Ovary (tissue), 9 donors: ENCODE data around the gene LYPD5. TPM values are rescaled to one million over a fixed set of nuclear protein-coding genes. Genes with fewer than 3 reads are reported as not detected.

Source experiments
- DNase-seq, 5 donors: peaks; one replicate each; pipeline ENCODE4 v3.0.0-alpha.2; 2019 to 2020
- H3K27ac ChIP-seq, 2 donors: fragments of 200-600 bp; one replicate each; pipeline versions ENCODE4 v1.5.1 to v1.8.0; 2019 to 2022
- H3K27me3 ChIP-seq: fragments of 200-600 bp; one replicate; pipeline ENCODE4 v1.8.0; 2022
- H3K36me3 ChIP-seq: fragments of 200-600 bp; sonication (generic); one replicate; pipeline ENCODE4 v1.5.1; 2019
- H3K4me1 ChIP-seq: one replicate; pipeline ENCODE4 v1.8.1; 2013; ENCODE audit warnings: mild to moderate bottlenecking, moderate library complexity; ENCODE audit not compliant: insufficient read depth
- H3K4me3 ChIP-seq: fragments of 200-600 bp; sonication (generic); one replicate; pipeline ENCODE4 v1.5.1; 2017
- H3K9me3 ChIP-seq, 2 donors: fragments of 200-600 bp in 1 of 2; sonication (generic) in 1 of 2; one replicate each; pipeline versions ENCODE4 v1.5.1 to v1.8.1; 2013 to 2019; ENCODE audit warnings: mild to moderate bottlenecking in 1 of 2, moderate library complexity in 1 of 2
- EP300 ChIP-seq: sonication (generic); formaldehyde crosslinking; IDR thresholded peaks from one replicate; pipeline ENCODE4 v1.6.1; 2017; ENCODE audit warnings: antibody characterized with exemption
- POLR2A ChIP-seq: fragments of 450-650 bp; IDR thresholded peaks from one replicate; pipeline ENCODE4 v1.6.1; 2017; ENCODE audit warnings: antibody characterized with exemption, mild to moderate bottlenecking, moderate library complexity
- WGBS, 3 donors: extraction: QIAGEN DNeasy Blood & Tissue Kit in 1 of 3; methylation state at CpG; one replicate each; pipeline versions ENCODE4 v1.1.5 to v1.1.7; 2013 to 2017; 5-methylcytosine and 5-hydroxymethylcytosine counted together
- intact Hi-C, 4 donors: fragments of 100-400 bp; cut with DNase I; formaldehyde crosslinking; loops; one replicate each; pipeline versions ENCODE4 v1.11.0 to v1.15.1; 2022 to 2023
- polyA plus RNA-seq, 2 donors: library from polyadenylated mRNA; stranded (reverse); fragments of 200-250 nt in 1 of 2; fragments of 350-450 nt in 1 of 2; fragmentation: Illumina TruSeq in 1 of 2; extraction: RNeasy Lipid Tissue Mini Kit (QIAGEN cat#74804) in 1 of 2; gene quantifications; one replicate each; pipeline ENCODE4 v1.2.3, GENCODE V29; 2013 to 2014
- total RNA-seq, 7 donors: library from RNA; depleted of rRNA in 2 of 7; stranded (reverse); fragments of >200 nt in 2 of 7; fragmentation: NEBNext Ultra II Directional in 3 of 7; extraction: Animal tissue kit (Norgen Biotek cat#: 25700) in 3 of 7; gene quantifications; one replicate each; pipeline versions ENCODE4 v1.1.0 to v1.2.4, GENCODE V29; 2016 to 2023
- TF ChIP-seq, protein P1 (sequence below), 3 donors: fragments of 450-650 bp in 2 of 3; fragments of 200-600 bp in 1 of 3; IDR thresholded peaks; one replicate each; pipeline versions ENCODE4 v1.5.1 to v1.8.0; 2016 to 2022; ENCODE audit warnings: antibody characterized with exemption in 3 of 3, mild to moderate bottlenecking in 1 of 3
- donor health status: DM: no; HTN: no; CAD: no; lungs with moderate emphysema.
- donor health status: DM: no; HTN: no; CAD: no.
- donor health status: Bipolar disorder and iron deficiency.
- donor health status: DM: yes; HTN: yes; CAD: no.
- donor health status: DM: no; HTN: no; CAD: no.
- donor health status: DM: yes; HTN: yes; CAD: no.

LYPD5 gene
- total and polyA plus RNA-seq, 9 donors: 0.25 to 1.9 (median 0.79) TPM

GRCh38 chr19:43790587-43790986 lies 11.7 kb downstream of the LYPD5 start:
- no peaks in the 10 kb centered on the region for H3K4me1 ChIP-seq
- H3K27me3 ChIP-seq: no peaks in the 10 kb centered on the region
- no peak overlapping the region for H3K27ac ChIP-seq
- H3K4me3 ChIP-seq: no peak overlapping the region
- H3K36me3 ChIP-seq: no peaks in the 10 kb centered on the region
- no peak for TF ChIP-seq EP300
- TF ChIP-seq, protein P1, sequence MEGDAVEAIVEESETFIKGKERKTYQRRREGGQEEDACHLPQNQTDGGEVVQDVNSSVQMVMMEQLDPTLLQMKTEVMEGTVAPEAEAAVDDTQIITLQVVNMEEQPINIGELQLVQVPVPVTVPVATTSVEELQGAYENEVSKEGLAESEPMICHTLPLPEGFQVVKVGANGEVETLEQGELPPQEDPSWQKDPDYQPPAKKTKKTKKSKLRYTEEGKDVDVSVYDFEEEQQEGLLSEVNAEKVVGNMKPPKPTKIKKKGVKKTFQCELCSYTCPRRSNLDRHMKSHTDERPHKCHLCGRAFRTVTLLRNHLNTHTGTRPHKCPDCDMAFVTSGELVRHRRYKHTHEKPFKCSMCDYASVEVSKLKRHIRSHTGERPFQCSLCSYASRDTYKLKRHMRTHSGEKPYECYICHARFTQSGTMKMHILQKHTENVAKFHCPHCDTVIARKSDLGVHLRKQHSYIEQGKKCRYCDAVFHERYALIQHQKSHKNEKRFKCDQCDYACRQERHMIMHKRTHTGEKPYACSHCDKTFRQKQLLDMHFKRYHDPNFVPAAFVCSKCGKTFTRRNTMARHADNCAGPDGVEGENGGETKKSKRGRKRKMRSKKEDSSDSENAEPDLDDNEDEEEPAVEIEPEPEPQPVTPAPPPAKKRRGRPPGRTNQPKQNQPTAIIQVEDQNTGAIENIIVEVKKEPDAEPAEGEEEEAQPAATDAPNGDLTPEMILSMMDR (IDR thresholded peaks at IDR 0.05): no peak
- no peak for TF ChIP-seq POLR2A
- WGBS, 3 donors: 27 to 41% (median 36%) methylated on average over 3 of the region's 3 CpGs
- no peaks in the 10 kb centered on the region for H3K9me3 ChIP-seq
- intact Hi-C loops: no loop called here
- DNase-seq: no peak

DNA sequence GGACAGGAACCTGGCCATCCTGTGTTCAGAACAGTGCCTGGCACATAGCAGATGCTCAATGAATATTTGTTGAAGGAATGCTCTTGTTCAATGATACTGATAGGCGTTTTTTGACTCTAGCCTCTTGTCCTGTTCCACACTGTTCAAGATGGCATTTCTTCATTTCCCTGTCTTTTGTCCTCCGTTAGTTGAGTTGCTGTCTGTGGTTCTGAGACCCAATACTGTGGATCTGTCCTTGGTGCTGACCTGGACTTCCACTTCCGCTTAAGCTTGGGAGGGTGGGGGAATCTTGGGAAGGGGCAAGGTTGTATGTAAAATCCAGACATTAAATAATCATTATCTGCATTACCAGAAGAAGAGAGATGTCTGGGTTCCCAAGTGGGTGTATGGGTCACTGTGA lies 13.2 kb downstream of the LYPD5 start:
- H3K27ac ChIP-seq: no peak overlapping the region
- TF ChIP-seq, protein P1 (IDR thresholded peaks at IDR 0.05): no peak
- TF ChIP-seq POLR2A: no peak
- TF ChIP-seq EP300: no peak
- intact Hi-C loops: no loop called here
- no peaks in the 10 kb centered on the region for H3K36me3 ChIP-seq
- 2 to 9% (median 6%) methylated on average over 3 of the region's 3 CpGs for WGBS, 3 donors
- no peak overlapping the region for H3K4me3 ChIP-seq
- no peak for DNase-seq
- no peaks in the 10 kb centered on the region for H3K9me3 ChIP-seq
- no peaks in the 10 kb centered on the region for H3K27me3 ChIP-seq
- H3K4me1 ChIP-seq: no peaks in the 10 kb centered on the region

DNA sequence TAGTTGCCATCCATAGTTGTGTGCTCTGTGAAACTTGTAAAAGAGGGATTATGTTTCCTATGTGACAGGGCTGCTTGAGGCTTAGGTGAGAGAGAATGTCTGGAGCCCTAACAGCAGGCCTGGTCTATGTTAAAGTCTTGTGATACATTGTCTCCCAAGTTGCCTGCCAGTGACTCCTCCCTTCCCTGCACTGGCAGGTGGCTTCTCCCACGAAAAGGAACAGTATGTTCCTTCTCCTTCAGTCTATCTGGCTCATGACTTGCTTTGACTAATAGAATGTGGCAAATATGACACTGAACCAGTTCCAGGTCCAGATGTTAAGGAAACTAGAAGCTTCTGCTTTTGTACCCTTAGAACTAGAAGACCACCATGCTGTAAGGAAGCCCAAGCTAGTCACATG lies 15.6 kb downstream of the LYPD5 start:
- intact Hi-C loops: no loop called here
- TF ChIP-seq EP300 (no peak), POLR2A (no peak)
- TF ChIP-seq, protein P1 (IDR thresholded peaks at IDR 0.05): no peak
- WGBS, 3 donors: 31 to 50% (median 38%) methylated on average over 1 of the region's 1 CpG

GRCh38 chr19:43784981-43785808 lies 17.1 kb downstream of the LYPD5 start:
- no peaks in the 10 kb centered on the region for H3K4me1 ChIP-seq
- no peaks in the 10 kb centered on the region for H3K9me3 ChIP-seq
- H3K27me3 ChIP-seq: no peaks in the 10 kb centered on the region
- 8 to 11% (median 10%) methylated on average over 10 of the region's 10 CpGs for WGBS, 3 donors
- TF ChIP-seq, protein P1 (IDR thresholded peaks at IDR 0.05): peak; percentile 50 to 67 (median 66)
- no peak for TF ChIP-seq EP300
- H3K36me3 ChIP-seq: no peaks in the 10 kb centered on the region
- peak in 1 of 5 donors; percentile 38 for DNase-seq
- no peak overlapping the region for H3K27ac ChIP-seq
- H3K4me3 ChIP-seq: no peak overlapping the region
- intact Hi-C loops: loop anchor here in 1 of 4 donors (5.0 kb wide), 1 partner anchor 38 kb away; no protein-coding TSS in a partner anchor

More for the DNA sequence above, 15.6 kb downstream of the LYPD5 start:
- Histone ChIP-seq H3K9me3 (no peaks in the 10 kb centered on the region), H3K4me3 (no peak overlapping the region), H3K4me1 (no peaks in the 10 kb centered on the region), H3K27ac (no peak overlapping the region), H3K36me3 (no peaks in the 10 kb centered on the region), H3K27me3 (no peaks in the 10 kb centered on the region)
- DNase-seq: no peak
